Common myeloid progenitor, CD34-positive (primary cell): ENCODE results near the gene SORCS3.

Experiments
- CTCF ChIA-PET: fragments of 350-600 bp; sonication (Branson Sonifier 250); formaldehyde crosslinking; loops from one replicate; lab custom pipeline; 2021; ENCODE audit warnings: antibody characterized with exemption; lab: Charles Lee
- POLR2A ChIA-PET: fragments of 350-600 bp; sonication (Branson Sonifier 250); formaldehyde crosslinking; loops from one replicate; lab custom pipeline; 2021; ENCODE audit warnings: antibody characterized with exemption; lab: Charles Lee
- DNase-seq, 3 donors: peaks; one replicate each; pipeline versions ENCODE4 v3.0.0 to v3.0.0-alpha.2; 2013
- H3K27ac ChIP-seq, 2 experiments: 1 replicate in 1 of 2; 2 replicates in 1 of 2; pipeline ENCODE4 v1.7.0; 2013; ENCODE audit warnings: inconsistent platforms in 2 of 2, low read length in 2 of 2, mild to moderate bottlenecking in 2 of 2, low read depth in 1 of 2, moderate library complexity in 1 of 2; ENCODE audit not compliant: severe bottlenecking in 2 of 2, insufficient read depth in 1 of 2, poor library complexity in 1 of 2
- H3K27me3 ChIP-seq, 5 experiments: replicated peaks in 2 of 5; 1 replicate in 3 of 5; 2 replicates in 2 of 5; pipeline versions ENCODE4 v1.6.1 to v1.7.0; 2013; ENCODE audit warnings: low read length in 4 of 5, mild to moderate bottlenecking in 2 of 5, moderate library complexity in 2 of 5, inconsistent platforms in 1 of 5; ENCODE audit not compliant: insufficient read depth in 5 of 5, control insufficient read depth in 4 of 5
- H3K36me3 ChIP-seq, 4 experiments: 1 replicate in 2 of 4; 2 replicates in 2 of 4; pipeline versions ENCODE4 v1.6.1 to v1.7.0; 2013; ENCODE audit warnings: low read length in 3 of 4, control low read depth in 1 of 4, mild to moderate bottlenecking in 1 of 4; ENCODE audit not compliant: control insufficient read depth in 4 of 4, insufficient read depth in 4 of 4
- H3K4me1 ChIP-seq, 4 experiments: 1 replicate in 3 of 4; 2 replicates in 1 of 4; pipeline versions ENCODE4 v1.6.1 to v1.7.1; 2013; ENCODE audit warnings: low read length in 3 of 4, mild to moderate bottlenecking in 3 of 4, control low read depth in 1 of 4, inconsistent platforms in 1 of 4, moderate library complexity in 1 of 4; ENCODE audit not compliant: control insufficient read depth in 4 of 4, insufficient read depth in 4 of 4; ENCODE audit errors: control extremely low read depth in 1 of 4
- H3K4me3 ChIP-seq, 7 experiments: 1 replicate in 4 of 7; 2 replicates in 3 of 7; pipeline versions ENCODE4 v1.5.1 to v1.7.0; 2013; ENCODE audit warnings: mild to moderate bottlenecking in 7 of 7, low read length in 6 of 7, moderate library complexity in 6 of 7, inconsistent platforms in 2 of 7, low read depth in 2 of 7, control low read depth in 1 of 7; ENCODE audit not compliant: insufficient read depth in 4 of 7, control insufficient read depth in 1 of 7; ENCODE audit errors: extremely low read depth in 1 of 7
- H3K9me3 ChIP-seq, 5 experiments: 1 replicate in 4 of 5; 2 replicates in 1 of 5; pipeline versions ENCODE4 v1.6.1 to v1.7.1; 2013; ENCODE audit warnings: low read length in 4 of 5, mild to moderate bottlenecking in 2 of 5, inconsistent platforms in 1 of 5, low read depth in 1 of 5, moderate library complexity in 1 of 5; ENCODE audit not compliant: control insufficient read depth in 4 of 5, insufficient read depth in 2 of 5; ENCODE audit errors: control extremely low read depth in 1 of 5
- WGBS: methylation state at CpG from one replicate; pipeline ENCODE4 v1.1.5; 2013; ENCODE audit not compliant: insufficient coverage; 5-methylcytosine and 5-hydroxymethylcytosine counted together

The SORCS3 gene

GRCh38 chr10:105041956-105042355 lies 400.9 kb downstream of the SORCS3 start:
- no peak overlapping the region for H3K27ac ChIP-seq
- no peaks in the 10 kb centered on the region for H3K36me3 ChIP-seq
- H3K27me3 ChIP-seq, result peaks cover 0 to 2% (median 0%) of the 10 kb centered on the region in 5 experiments
- H3K9me3 ChIP-seq, result peaks cover 0 to 1% (median 0%) of the 10 kb centered on the region in 5 experiments
- H3K4me3 ChIP-seq, result no peak overlapping the region
- WGBS, result 100% methylated on average over 1 of the region's 1 CpG
- no peak for DNase-seq
- CTCF ChIA-PET, result no interaction called here
- POLR2A ChIA-PET, result no interaction called here
- no peaks in the 10 kb centered on the region for H3K4me1 ChIP-seq

- Histone ChIP-seq H3K36me3 (no peaks in the 10 kb centered on the region), H3K4me1 (no peaks in the 10 kb centered on the region), H3K27me3 (no peaks in the 10 kb centered on the region), H3K9me3 (peaks cover 0 to 1% (median 0%) of the 10 kb centered on the region in 5 experiments), H3K4me3 (no peak overlapping the region), H3K27ac (no peak overlapping the region)
- no peak for DNase-seq
- WGBS, result 91% methylated on average over 3 of the region's 4 CpGs
- ChIA-PET POLR2A (no interaction called here), CTCF (no interaction called here)
Observed at GRCh38 chr10:105042906-105043552, 401.9 kb downstream of the SORCS3 start.

GRCh38 chr10:105044902-105045301 lies 403.8 kb downstream of the SORCS3 start:
- no peak overlapping the region for H3K4me3 ChIP-seq
- CTCF ChIA-PET, result no interaction called here
- no peaks in the 10 kb centered on the region for H3K27me3 ChIP-seq
- H3K36me3 ChIP-seq, result no peaks in the 10 kb centered on the region
- no peak overlapping the region for H3K27ac ChIP-seq
- POLR2A ChIA-PET, result no interaction called here
- no peak for DNase-seq
- H3K4me1 ChIP-seq, result no peaks in the 10 kb centered on the region
- 60% methylated on average over 1 of the region's 3 CpGs for WGBS
- peaks cover 0 to 1% (median 0%) of the 10 kb centered on the region in 5 experiments for H3K9me3 ChIP-seq

GRCh38 chr10:105056413-105056812 lies 415.3 kb downstream of the SORCS3 start:
- Histone ChIP-seq H3K9me3 (peaks cover 0 to 2% (median 0%) of the 10 kb centered on the region in 5 experiments), H3K4me1 (no peaks in the 10 kb centered on the region), H3K27ac (no peak overlapping the region), H3K27me3 (no peaks in the 10 kb centered on the region), H3K4me3 (no peak overlapping the region), H3K36me3 (no peaks in the 10 kb centered on the region)
- ChIA-PET POLR2A (no interaction called here), CTCF (no interaction called here)
- DNase-seq, result no peak
- 78% methylated on average over 1 of the region's 2 CpGs for WGBS

GRCh38 chr10:105062951-105063350 lies 421.9 kb downstream of the SORCS3 start:
- Histone ChIP-seq H3K4me3 (no peak overlapping the region), H3K27ac (no peak overlapping the region), H3K4me1 (no peaks in the 10 kb centered on the region), H3K36me3 (no peaks in the 10 kb centered on the region), H3K27me3 (peaks cover 0 to 4% (median 0%) of the 10 kb centered on the region in 5 experiments), H3K9me3 (no peaks in the 10 kb centered on the region)
- POLR2A ChIA-PET, result no interaction called here
- 32% methylated on average over 3 of the region's 5 CpGs for WGBS
- CTCF ChIA-PET, result no interaction called here
- DNase-seq, result no peak

- Histone ChIP-seq H3K36me3 (no peaks in the 10 kb centered on the region), H3K27ac (no peak overlapping the region), H3K4me3 (no peak overlapping the region), H3K27me3 (peaks cover 0 to 4% (median 0%) of the 10 kb centered on the region in 5 experiments), H3K9me3 (no peaks in the 10 kb centered on the region), H3K4me1 (no peaks in the 10 kb centered on the region)
- ChIA-PET CTCF (no interaction called here), POLR2A (no interaction called here)
- 50% methylated on average over 4 of the region's 5 CpGs for WGBS
- no peak for DNase-seq
Observed at GRCh38 chr10:105063796-105064195, 422.7 kb downstream of the SORCS3 start.

- POLR2A ChIA-PET, result no interaction called here
- H3K9me3 ChIP-seq, result no peaks in the 10 kb centered on the region
- CTCF ChIA-PET, result no interaction called here
- H3K36me3 ChIP-seq, result no peaks in the 10 kb centered on the region
- H3K4me1 ChIP-seq, result no peaks in the 10 kb centered on the region
- WGBS, result no CpG with 5 or more reads among the region's 3 CpGs
- no peak overlapping the region for H3K27ac ChIP-seq
- H3K4me3 ChIP-seq, result no peak overlapping the region
- H3K27me3 ChIP-seq, result peaks cover 0 to 4% (median 0%) of the 10 kb centered on the region in 5 experiments
- DNase-seq, result no peak
Observed at GRCh38 chr10:105068497-105068896, 427.4 kb downstream of the SORCS3 start.
